ENCODE measurements around the gene ITGB3. TPM values are rescaled to one million over a fixed set of nuclear protein-coding genes. Genes with fewer than 3 reads are reported as not detected.

ITGB3 gene
- polyA plus RNA-seq, 1 of the 3 experiments (the other 2 are of a cell fraction) = 4.6 TPM

GRCh38 chr17:47285003-47285402 is 31.4 kb downstream of the ITGB3 start:
- H3K36me3 ChIP-seq (replicated peaks in 1 of 2; ENCODE audit: control insufficient read depth in 1 of 2, insufficient read depth in 2 of 2, low read length in 1 of 2) = no peaks in the 10 kb centered on the region
- CTCF ChIA-PET = interaction anchor here (1.3 kb wide), 1 partner anchor 10 kb away, joined by 3 read pairs; no protein-coding TSS in a partner anchor
- no peak for TF ChIP-seq PBX3 (IDR thresholded peaks at IDR 0.05)
- TF ChIP-seq, protein P1, sequence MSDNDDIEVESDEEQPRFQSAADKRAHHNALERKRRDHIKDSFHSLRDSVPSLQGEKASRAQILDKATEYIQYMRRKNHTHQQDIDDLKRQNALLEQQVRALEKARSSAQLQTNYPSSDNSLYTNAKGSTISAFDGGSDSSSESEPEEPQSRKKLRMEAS (IDR thresholded peaks at IDR 0.05; ENCODE audit: low read depth) = no peak
- TF ChIP-seq CHD2 (IDR thresholded peaks at IDR 0.05; ENCODE audit: low read length, partially characterized antibody) = no peak
- TF ChIP-seq, protein P2, sequence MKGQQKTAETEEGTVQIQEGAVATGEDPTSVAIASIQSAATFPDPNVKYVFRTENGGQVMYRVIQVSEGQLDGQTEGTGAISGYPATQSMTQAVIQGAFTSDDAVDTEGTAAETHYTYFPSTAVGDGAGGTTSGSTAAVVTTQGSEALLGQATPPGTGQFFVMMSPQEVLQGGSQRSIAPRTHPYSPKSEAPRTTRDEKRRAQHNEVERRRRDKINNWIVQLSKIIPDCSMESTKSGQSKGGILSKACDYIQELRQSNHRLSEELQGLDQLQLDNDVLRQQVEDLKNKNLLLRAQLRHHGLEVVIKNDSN (IDR thresholded peaks at IDR 0.05; ENCODE audit: borderline replicate concordance, low read depth) = no peak
- TF ChIP-seq CTCF (IDR thresholded peaks at IDR 0.05) = no peak
- TF ChIP-seq, protein P3, sequence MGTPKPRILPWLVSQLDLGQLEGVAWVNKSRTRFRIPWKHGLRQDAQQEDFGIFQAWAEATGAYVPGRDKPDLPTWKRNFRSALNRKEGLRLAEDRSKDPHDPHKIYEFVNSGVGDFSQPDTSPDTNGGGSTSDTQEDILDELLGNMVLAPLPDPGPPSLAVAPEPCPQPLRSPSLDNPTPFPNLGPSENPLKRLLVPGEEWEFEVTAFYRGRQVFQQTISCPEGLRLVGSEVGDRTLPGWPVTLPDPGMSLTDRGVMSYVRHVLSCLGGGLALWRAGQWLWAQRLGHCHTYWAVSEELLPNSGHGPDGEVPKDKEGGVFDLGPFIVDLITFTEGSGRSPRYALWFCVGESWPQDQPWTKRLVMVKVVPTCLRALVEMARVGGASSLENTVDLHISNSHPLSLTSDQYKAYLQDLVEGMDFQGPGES (IDR thresholded peaks at IDR 0.05; ENCODE audit: low read depth, low read length) = no peak
- no peak for TF ChIP-seq EZH2phosphoT487 (IDR thresholded peaks at IDR 0.05; ENCODE audit: borderline replicate concordance, low read depth)
- TF ChIP-seq, protein P4, sequence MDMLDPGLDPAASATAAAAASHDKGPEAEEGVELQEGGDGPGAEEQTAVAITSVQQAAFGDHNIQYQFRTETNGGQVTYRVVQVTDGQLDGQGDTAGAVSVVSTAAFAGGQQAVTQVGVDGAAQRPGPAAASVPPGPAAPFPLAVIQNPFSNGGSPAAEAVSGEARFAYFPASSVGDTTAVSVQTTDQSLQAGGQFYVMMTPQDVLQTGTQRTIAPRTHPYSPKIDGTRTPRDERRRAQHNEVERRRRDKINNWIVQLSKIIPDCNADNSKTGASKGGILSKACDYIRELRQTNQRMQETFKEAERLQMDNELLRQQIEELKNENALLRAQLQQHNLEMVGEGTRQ (IDR thresholded peaks at IDR 0.05; ENCODE audit: borderline replicate concordance, low read depth, low read length) = no peak
- no peak for TF ChIP-seq GABPA (IDR thresholded peaks at IDR 0.05; ENCODE audit: low read depth)
- no peak for TF ChIP-seq MEF2A (IDR thresholded peaks at IDR 0.05; ENCODE audit: borderline replicate concordance, low read depth)
- no peak for TF ChIP-seq SIN3A (IDR thresholded peaks at IDR 0.05; ENCODE audit: borderline replicate concordance, low read depth, low read length)
- no peak for TF ChIP-seq NFIC (IDR thresholded peaks at IDR 0.05; ENCODE audit: borderline replicate concordance)
- TF ChIP-seq REST (IDR thresholded peaks at IDR 0.05; ENCODE audit: low read depth, low read length) = no peak
- no peak for TF ChIP-seq JUND (IDR thresholded peaks at IDR 0.05)
- no peak for TF ChIP-seq RFX5 (IDR thresholded peaks at IDR 0.05; ENCODE audit: low read length)

More at GRCh38 chr17:47285003-47285402, 31.4 kb downstream of the ITGB3 start:
- H3K79me2 ChIP-seq (ENCODE audit: insufficient read depth) = no peaks in the 10 kb centered on the region
- no peaks in the 10 kb centered on the region for H3K27me3 ChIP-seq (ENCODE audit: insufficient read depth)
- POLR2A ChIA-PET = interaction anchor here (1.6 kb wide), 1 partner anchor 9 kb away, joined by 5 read pairs; no protein-coding TSS in a partner anchor
- no peaks in the 10 kb centered on the region for H3F3A ChIP-seq (replicated peaks; ENCODE audit: insufficient read depth)
- no peak for DNase-seq
- no peak overlapping the region for H2AFZ ChIP-seq (ENCODE audit: low read depth)
- 0 out of 4 replicates have a peak, but pooled peaks cover 0 to 4% of the 10 kb centered on the region in 2 experiments for H3K4me1 ChIP-seq (ENCODE audit: control insufficient read depth in 1 of 2, insufficient read depth in 2 of 2, low read depth in 1 of 2, low read length in 1 of 2)
- no peaks in the 10 kb centered on the region for H3K9me3 ChIP-seq
- no peaks in the 10 kb centered on the region for H4K20me1 ChIP-seq (ENCODE audit: insufficient read depth)
- H3K4me3 ChIP-seq (ENCODE audit: low read depth in 2 of 2, low read length in 1 of 2) = no peak overlapping the region
- WGBS (ENCODE audit: low lambda C conversion rate) = 93% methylated on average over 6 of the region's 6 CpGs
- H3K9me2 ChIP-seq = no peaks in the 10 kb centered on the region
- no peak overlapping the region for H3K4me2 ChIP-seq
- no peak overlapping the region for H3K9ac ChIP-seq
- H3K27ac ChIP-seq (ENCODE audit: low read depth in 2 of 2, low read length in 1 of 2) = no peak overlapping the region
